ENCODE results near the gene ANKRD33B. TPM values are rescaled to one million over a fixed set of nuclear protein-coding genes. Genes with fewer than 3 reads are reported as not detected.
"Not testable (repeated sequence)": the region's sequence is repeated elsewhere in the genome, so short reads cannot be mapped to it uniquely, and the experiment has no call there.

Gene ANKRD33B
- total RNA-seq, 1 donor from 2014 or later: 4.1 TPM

GRCh38 chr5:10624206-10624605 is 60.3 kb downstream of the ANKRD33B start:
- intact Hi-C loops (cut with DNase I): no loop called here
- ATAC-seq (no peak), DNase-seq (ENCODE audit: missing footprints) (no peak)

- intact Hi-C loops (cut with DNase I): loop anchor here (5.0 kb wide), 1 partner anchor 62 kb away; the partner anchor contains the start of gene ANKRD33B
- no peak for ATAC-seq
- no peak for DNase-seq (ENCODE audit: missing footprints)
These were observed 60.8 kb downstream of the ANKRD33B start for GRCh38 chr5:10624679-10625078.

- ATAC-seq: peak; percentile 13
- intact Hi-C loops (cut with DNase I): loop anchor here (2.0 to 5.0 kb wide), 2 partner anchors 21 to 64 kb away; partner anchors contain the start of gene ANKRD33B
These were observed 62.0 kb downstream of the ANKRD33B start for GRCh38 chr5:10625700-10626472.

GRCh38 chr5:10626473-10627013 is 62.7 kb downstream of the ANKRD33B start:
- intact Hi-C loops (cut with DNase I): loop anchor here (1.0 to 5.0 kb wide), 3 partner anchors 22 to 174 kb away; partner anchors contain the start of gene ANKRD33B
- no peak for DNase-seq (ENCODE audit: missing footprints)
- ATAC-seq: peak; percentile 18

More at GRCh38 chr5:10625700-10626472, 62.0 kb downstream of the ANKRD33B start:
- DNase-seq (ENCODE audit: missing footprints): no peak

GRCh38 chr5:10627160-10627701 is 63.4 kb downstream of the ANKRD33B start:
- intact Hi-C loops (cut with DNase I): loop anchor here (1.0 to 5.0 kb wide), 3 partner anchors 22 to 175 kb away; partner anchors contain the start of gene ANKRD33B
- no peak for DNase-seq (ENCODE audit: missing footprints)
- peak; percentile 2 for ATAC-seq

GRCh38 chr5:10628601-10629000 is 64.7 kb downstream of the ANKRD33B start:
- ATAC-seq (no peak), DNase-seq (ENCODE audit: missing footprints) (no peak)
- intact Hi-C loops (cut with DNase I): loop anchor here (5.0 kb wide), 1 partner anchor 66 kb away; the partner anchor contains the start of gene ANKRD33B

GRCh38 chr5:10629682-10630081 is 65.8 kb downstream of the ANKRD33B start:
- DNase-seq (ENCODE audit: missing footprints) (no peak), ATAC-seq (no peak)
- intact Hi-C loops (cut with DNase I): loop anchor here (5.0 kb wide), 1 partner anchor 67 kb away; the partner anchor contains the start of gene ANKRD33B

- DNase-seq (ENCODE audit: missing footprints) (no peak), ATAC-seq (no peak)
- intact Hi-C loops (cut with DNase I): no loop called here
These were observed 66.3 kb downstream of the ANKRD33B start for GRCh38 chr5:10630126-10630525.

GRCh38 chr5:10630744-10631143 is 66.9 kb downstream of the ANKRD33B start:
- DNase-seq (ENCODE audit: missing footprints); intact Hi-C loops (cut with DNase I); ATAC-seq: not testable (repeated sequence)

- ATAC-seq (no peak), DNase-seq (ENCODE audit: missing footprints) (no peak)
- intact Hi-C loops (cut with DNase I): no loop called here
These were observed 67.6 kb downstream of the ANKRD33B start for GRCh38 chr5:10631316-10631996.

GRCh38 chr5:10632110-10632761 is 68.4 kb downstream of the ANKRD33B start:
- no peak for ATAC-seq
- DNase-seq (ENCODE audit: missing footprints): no peak
- intact Hi-C loops (cut with DNase I): no loop called here

GRCh38 chr5:10633271-10634049 is 69.6 kb downstream of the ANKRD33B start:
- ATAC-seq (no peak), DNase-seq (ENCODE audit: missing footprints) (peak; percentile 58)
- intact Hi-C loops (cut with DNase I): no loop called here

GRCh38 chr5:10634050-10634449 is 70.2 kb downstream of the ANKRD33B start:
- DNase-seq (ENCODE audit: missing footprints): no peak
- ATAC-seq: no peak
- intact Hi-C loops (cut with DNase I): no loop called here

- intact Hi-C loops (cut with DNase I): no loop called here
- DNase-seq (ENCODE audit: missing footprints) (no peak), ATAC-seq (no peak)
These were observed 70.7 kb downstream of the ANKRD33B start for GRCh38 chr5:10634562-10634961.

GRCh38 chr5:10635257-10635866 is 71.5 kb downstream of the ANKRD33B start:
- ATAC-seq (no peak), DNase-seq (ENCODE audit: missing footprints) (no peak)
- intact Hi-C loops (cut with DNase I): no loop called here

GRCh38 chr5:10635867-10636350 is 72.0 kb downstream of the ANKRD33B start:
- ATAC-seq: no peak
- no peak for DNase-seq (ENCODE audit: missing footprints)
- intact Hi-C loops (cut with DNase I): no loop called here

GRCh38 chr5:10636363-10637142 is 72.7 kb downstream of the ANKRD33B start:
- ATAC-seq: peak; percentile 39
- DNase-seq (ENCODE audit: missing footprints): no peak
- intact Hi-C loops (cut with DNase I): no loop called here
